ENCODE measurements around the gene CDKN1C.

- TF ChIP-seq CTCF (IDR thresholded peaks at IDR 0.05) (no peak), POLR2A (IDR thresholded peaks at IDR 0.05) (no peak)
Observed at GRCh38 chr11:2867142-2867541, 18.4 kb downstream of the CDKN1C start.
